Peyer's patch (tissue), 4 donors: ENCODE measurements around the gene TMEM163. TPM values are rescaled to one million over a fixed set of nuclear protein-coding genes. Genes with fewer than 3 reads are reported as not detected.

Experiments used
- DNase-seq, 3 donors: peaks; one replicate each; pipeline ENCODE4 v3.0.0-alpha.2; 2017 to 2019
- H3K27ac ChIP-seq, 4 donors: fragments of 200-600 bp; sonication (generic); one replicate each; pipeline ENCODE4 v1.5.1; 2016 to 2019
- H3K27me3 ChIP-seq, 2 donors: fragments of 200-600 bp; sonication (generic); one replicate each; pipeline ENCODE4 v1.5.1; 2019
- H3K36me3 ChIP-seq, 3 donors: fragments of 200-600 bp; sonication (generic); one replicate each; pipeline ENCODE4 v1.5.1; 2016 to 2019
- H3K4me1 ChIP-seq, 4 donors: fragments of 200-600 bp; sonication (generic); one replicate each; pipeline ENCODE4 v1.5.1; 2016 to 2019
- H3K4me3 ChIP-seq, 4 donors: fragments of 200-600 bp; sonication (generic); 1 replicate in 3 of 4; 2 replicates in 1 of 4; pipeline ENCODE4 v1.5.1; 2016 to 2019; ENCODE audit warnings: mild to moderate bottlenecking in 1 of 4
- H3K9me3 ChIP-seq, 4 donors: fragments of 200-600 bp; sonication (generic); one replicate each; pipeline ENCODE4 v1.5.1; 2016 to 2019; ENCODE audit warnings: mild to moderate bottlenecking in 1 of 4
- CTCF ChIP-seq, 6 experiments: fragments of 450-650 bp in 4 of 6; fragments of 200-600 bp in 2 of 6; sonication (generic) in 1 of 6; IDR thresholded peaks; one replicate each; pipeline ENCODE4 v1.5.1; 2017 to 2019; ENCODE audit warnings: antibody characterized with exemption in 6 of 6, mild to moderate bottlenecking in 3 of 6, moderate library complexity in 1 of 6
- POLR2A ChIP-seq, 2 donors: fragments of 450-650 bp; IDR thresholded peaks; one replicate each; pipeline ENCODE4 v1.5.1; 2017; ENCODE audit warnings: antibody characterized with exemption in 2 of 2, mild to moderate bottlenecking in 2 of 2, moderate library complexity in 2 of 2
- total RNA-seq, 4 donors: library from RNA; depleted of rRNA; stranded (reverse); fragments of >200 nt; gene quantifications; one replicate each; pipeline ENCODE4 v1.1.0, GENCODE V29; 2016

Gene TMEM163
- total RNA-seq, 4 donors from 2014 or later, result 1.7 TPM; not detected in 3

GRCh38 chr2:134716721-134717243, 2.0 kb downstream of the TMEM163 start:
- H3K27ac ChIP-seq, result no peak overlapping the region
- H3K36me3 ChIP-seq, result no peaks in the 10 kb centered on the region
- no peak for TF ChIP-seq POLR2A (IDR thresholded peaks at IDR 0.05)
- TF ChIP-seq CTCF (IDR thresholded peaks at IDR 0.05), result no peak
- no peaks in the 10 kb centered on the region for H3K9me3 ChIP-seq
- peaks cover 0 to 16% (median 5%) of the 10 kb centered on the region in 4 donors for H3K4me1 ChIP-seq
- H3K27me3 ChIP-seq, result peaks cover 0 to 25% of the 10 kb centered on the region in 2 donors
- no peak overlapping the region for H3K4me3 ChIP-seq
- no peak for DNase-seq

GRCh38 chr2:134715932-134716643, 2.7 kb downstream of the TMEM163 start:
- H3K36me3 ChIP-seq, result no peaks in the 10 kb centered on the region
- no peaks in the 10 kb centered on the region for H3K9me3 ChIP-seq
- no peak for DNase-seq
- no peak overlapping the region for H3K27ac ChIP-seq
- TF ChIP-seq CTCF (IDR thresholded peaks at IDR 0.05) (no peak), POLR2A (IDR thresholded peaks at IDR 0.05) (no peak)
- peaks cover 0 to 16% (median 5%) of the 10 kb centered on the region in 4 donors for H3K4me1 ChIP-seq
- peaks cover 0 to 25% of the 10 kb centered on the region in 2 donors for H3K27me3 ChIP-seq
- H3K4me3 ChIP-seq, result no peak overlapping the region

GRCh38 chr2:134714228-134714627, 4.6 kb downstream of the TMEM163 start:
- no peaks in the 10 kb centered on the region for H3K9me3 ChIP-seq
- H3K27ac ChIP-seq, result no peak overlapping the region
- peaks cover 0 to 14% (median 5%) of the 10 kb centered on the region in 4 donors for H3K4me1 ChIP-seq
- no peaks in the 10 kb centered on the region for H3K36me3 ChIP-seq
- peaks cover 0 to 22% of the 10 kb centered on the region in 2 donors for H3K27me3 ChIP-seq
- TF ChIP-seq POLR2A (IDR thresholded peaks at IDR 0.05) (no peak), CTCF (IDR thresholded peaks at IDR 0.05) (no peak)
- DNase-seq, result no peak
- no peak overlapping the region for H3K4me3 ChIP-seq

GRCh38 chr2:134713606-134714005, 5.2 kb downstream of the TMEM163 start:
- H3K9me3 ChIP-seq, result no peaks in the 10 kb centered on the region
- no peak for DNase-seq
- no peaks in the 10 kb centered on the region for H3K36me3 ChIP-seq
- TF ChIP-seq CTCF (IDR thresholded peaks at IDR 0.05) (no peak), POLR2A (IDR thresholded peaks at IDR 0.05) (no peak)
- peaks cover 0 to 19% of the 10 kb centered on the region in 2 donors for H3K27me3 ChIP-seq
- no peak overlapping the region for H3K27ac ChIP-seq
- no peak overlapping the region for H3K4me3 ChIP-seq
- H3K4me1 ChIP-seq, result peaks cover 0 to 12% (median 5%) of the 10 kb centered on the region in 4 donors

- no peak for TF ChIP-seq CTCF (IDR thresholded peaks at IDR 0.05)
- no peak for TF ChIP-seq POLR2A (IDR thresholded peaks at IDR 0.05)
- Histone ChIP-seq H3K9me3 (no peaks in the 10 kb centered on the region), H3K36me3 (no peaks in the 10 kb centered on the region), H3K4me1 (peaks cover 0 to 8% (median 3%) of the 10 kb centered on the region in 4 donors), H3K27me3 (peaks cover 0 to 16% of the 10 kb centered on the region in 2 donors), H3K27ac (no peak overlapping the region), H3K4me3 (no peak overlapping the region)
- DNase-seq, result no peak
Observed at GRCh38 chr2:134713176-134713575, 5.6 kb downstream of the TMEM163 start.
